HG03457 (cell line): ENCODE measurements around the gene RRP15.

ENCODE experiments used
- ATAC-seq: cut with Tn5 transposase; IDR thresholded peaks from one replicate; pipeline ENCODE4 v1.9.1; 2021; ENCODE audit warnings: moderate number of reproducible peaks; ENCODE audit not compliant: unreplicated experiment

The RRP15 gene

DNA sequence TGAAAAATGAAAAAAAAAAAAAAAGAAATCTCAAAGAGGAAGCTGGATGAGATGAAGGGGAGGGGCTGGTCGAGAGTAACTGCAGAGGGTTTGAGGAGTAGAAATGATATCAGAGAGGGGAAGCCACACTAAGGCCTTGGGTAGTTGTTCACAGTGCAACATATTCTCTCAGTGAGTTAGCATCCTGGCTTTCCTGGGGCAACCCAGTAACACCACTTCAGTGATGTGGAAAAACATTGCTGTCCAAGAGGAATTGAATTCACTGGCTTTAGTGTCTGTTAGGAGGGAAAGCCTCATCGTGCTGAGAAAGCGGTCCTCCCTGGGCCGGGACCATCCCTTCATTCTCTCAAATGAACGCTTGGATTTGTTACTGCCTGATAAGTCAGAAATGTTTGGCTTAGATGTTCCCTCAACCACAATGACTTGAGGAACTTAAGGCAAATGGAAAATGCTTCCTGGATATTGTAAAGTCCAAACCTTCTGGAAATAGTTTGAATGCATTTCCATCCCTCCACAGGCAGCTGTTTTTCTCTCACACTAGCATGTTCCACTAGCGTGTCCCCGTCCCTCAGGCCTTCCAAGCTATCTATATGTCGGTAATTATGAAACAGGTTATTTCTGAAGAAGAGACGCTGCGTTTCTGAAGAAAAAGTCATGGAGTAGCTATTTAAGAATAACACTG lies 72.3 kb downstream of the RRP15 start:
- ATAC-seq: no peak

DNA sequence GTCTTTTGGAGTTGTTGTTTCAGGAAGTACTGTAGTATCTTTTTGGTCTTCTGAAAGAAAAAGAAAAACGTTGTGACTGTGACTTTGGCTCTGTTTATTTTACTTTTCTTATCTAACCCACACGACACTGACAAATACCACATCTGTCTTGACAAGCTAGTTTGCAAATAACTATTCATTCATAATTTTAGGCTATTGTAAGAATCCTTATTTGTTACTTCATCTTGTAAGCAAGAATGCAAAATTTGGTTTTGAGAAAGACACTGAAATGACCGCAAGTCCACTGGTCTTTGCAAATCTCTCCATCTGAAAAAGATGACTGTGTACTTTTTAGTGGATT lies 72.8 kb downstream of the RRP15 start:
- ATAC-seq: no peak

DNA sequence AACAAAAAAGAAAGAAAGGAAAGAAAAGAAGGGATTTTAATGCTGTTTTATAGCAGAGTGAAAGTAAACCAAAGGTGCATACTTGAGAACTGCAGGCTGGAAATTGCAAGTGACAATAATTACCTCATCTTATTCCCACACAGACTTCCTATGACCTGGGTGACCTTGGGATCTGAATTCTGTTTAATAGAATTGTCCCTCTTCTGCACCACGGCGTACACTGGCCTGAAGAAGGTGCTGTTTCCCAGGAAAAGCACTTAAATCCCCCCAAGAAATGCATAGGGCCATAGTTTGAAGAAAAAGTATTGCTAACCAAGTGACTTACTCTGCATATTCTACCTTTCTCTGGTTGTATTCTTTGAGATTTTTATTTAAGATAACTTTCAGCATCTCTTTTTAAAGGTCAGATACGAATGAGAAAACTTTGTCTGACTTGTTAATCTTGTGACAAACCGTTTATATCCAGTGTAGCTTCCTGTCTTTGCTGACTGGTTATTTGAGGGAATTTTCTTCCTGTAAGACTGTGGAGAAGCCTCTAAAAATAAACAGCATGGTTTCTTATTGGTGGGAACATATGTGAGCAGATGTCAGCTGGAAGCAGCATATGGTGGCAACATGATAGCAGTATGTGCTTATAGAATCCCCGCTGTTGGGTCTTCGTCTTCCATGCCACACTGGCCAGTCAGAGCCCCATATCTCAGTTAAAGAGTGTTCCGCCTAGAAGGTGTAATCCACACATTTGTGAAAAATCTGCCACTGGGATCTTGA lies 76.4 kb downstream of the RRP15 start:
- ATAC-seq: no peak

DNA sequence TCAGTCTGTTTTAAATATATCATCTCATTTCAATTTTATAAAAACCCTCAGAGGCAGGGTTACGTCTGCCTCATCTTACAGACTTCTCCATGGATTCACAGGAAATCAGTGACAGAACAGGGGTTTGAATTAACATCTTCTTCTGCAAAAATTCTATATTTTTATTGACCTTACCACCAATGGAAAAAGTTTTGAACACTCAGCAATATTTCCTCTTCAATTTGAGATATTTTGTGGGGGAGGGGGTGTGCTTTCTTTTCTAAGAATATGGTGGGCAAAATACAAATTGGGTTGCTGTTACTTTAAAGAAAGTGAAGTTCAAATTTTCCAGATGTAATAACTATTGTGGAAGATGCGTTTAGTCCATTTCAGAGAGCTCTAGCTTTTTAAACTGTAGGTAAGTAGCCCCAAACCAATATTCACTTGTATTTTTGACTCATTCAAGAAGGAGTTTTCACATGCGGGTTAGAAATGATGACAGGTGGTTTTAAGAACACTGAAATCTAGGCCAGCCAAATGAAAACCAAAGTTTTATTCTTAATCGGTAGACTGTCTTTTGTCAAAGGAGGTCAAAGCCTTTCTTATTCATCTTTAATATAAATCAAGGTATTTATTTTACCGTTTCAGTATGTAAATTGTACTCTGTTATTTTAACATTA lies 77.5 kb downstream of the RRP15 start:
- ATAC-seq: no peak

DNA sequence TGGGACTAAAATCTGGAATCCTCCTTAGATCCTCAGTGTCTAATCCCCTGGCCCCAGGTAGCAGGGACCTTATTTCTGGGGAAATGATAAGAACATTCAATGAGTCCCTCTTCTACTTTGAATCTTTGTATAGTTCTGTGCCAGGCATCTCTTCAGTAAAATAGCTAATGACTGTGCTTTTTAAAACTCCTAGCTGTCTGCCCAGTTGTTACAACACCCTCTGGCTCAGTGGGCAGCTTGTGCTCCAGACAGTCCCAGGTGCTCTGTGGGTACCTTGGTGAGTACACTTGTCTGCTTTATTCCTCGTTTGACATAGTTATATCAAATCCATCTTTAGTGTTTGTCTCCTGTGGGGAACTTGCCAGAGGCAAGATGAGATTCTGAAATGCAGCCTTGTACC lies 78.0 kb downstream of the RRP15 start:
- no peak for ATAC-seq

DNA sequence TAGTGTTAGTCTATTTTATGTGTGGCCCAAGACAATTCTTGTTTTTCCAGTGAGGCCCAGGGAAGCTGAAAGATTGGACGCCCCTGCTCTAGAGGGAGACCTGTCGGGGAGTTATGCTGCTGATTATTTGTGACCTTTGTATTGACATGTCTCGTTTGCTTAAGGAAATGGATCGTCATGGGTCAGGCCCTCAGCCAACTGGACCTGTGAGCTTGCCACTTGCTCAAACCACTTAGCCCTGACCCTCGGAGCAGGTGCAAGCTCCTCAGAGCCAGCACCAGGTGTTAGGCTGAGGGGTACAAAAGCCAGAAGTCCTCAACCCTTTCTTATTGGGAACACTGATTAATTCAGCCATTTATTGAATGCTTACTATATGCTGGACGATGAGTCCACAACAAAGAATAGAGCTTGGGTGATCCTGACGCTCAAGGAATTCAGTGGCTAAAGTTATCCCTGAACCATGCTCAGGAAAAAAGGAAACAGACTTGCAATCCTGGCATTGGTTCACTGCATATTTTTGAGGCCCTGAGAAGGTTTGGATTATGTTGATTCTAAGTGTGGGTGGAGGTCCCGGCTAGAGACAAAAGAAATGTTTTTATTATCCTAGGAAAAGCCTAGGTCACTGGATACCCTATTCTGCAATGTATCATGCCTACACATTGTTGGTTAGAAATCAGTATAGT lies 79.1 kb downstream of the RRP15 start:
- ATAC-seq: no peak

DNA sequence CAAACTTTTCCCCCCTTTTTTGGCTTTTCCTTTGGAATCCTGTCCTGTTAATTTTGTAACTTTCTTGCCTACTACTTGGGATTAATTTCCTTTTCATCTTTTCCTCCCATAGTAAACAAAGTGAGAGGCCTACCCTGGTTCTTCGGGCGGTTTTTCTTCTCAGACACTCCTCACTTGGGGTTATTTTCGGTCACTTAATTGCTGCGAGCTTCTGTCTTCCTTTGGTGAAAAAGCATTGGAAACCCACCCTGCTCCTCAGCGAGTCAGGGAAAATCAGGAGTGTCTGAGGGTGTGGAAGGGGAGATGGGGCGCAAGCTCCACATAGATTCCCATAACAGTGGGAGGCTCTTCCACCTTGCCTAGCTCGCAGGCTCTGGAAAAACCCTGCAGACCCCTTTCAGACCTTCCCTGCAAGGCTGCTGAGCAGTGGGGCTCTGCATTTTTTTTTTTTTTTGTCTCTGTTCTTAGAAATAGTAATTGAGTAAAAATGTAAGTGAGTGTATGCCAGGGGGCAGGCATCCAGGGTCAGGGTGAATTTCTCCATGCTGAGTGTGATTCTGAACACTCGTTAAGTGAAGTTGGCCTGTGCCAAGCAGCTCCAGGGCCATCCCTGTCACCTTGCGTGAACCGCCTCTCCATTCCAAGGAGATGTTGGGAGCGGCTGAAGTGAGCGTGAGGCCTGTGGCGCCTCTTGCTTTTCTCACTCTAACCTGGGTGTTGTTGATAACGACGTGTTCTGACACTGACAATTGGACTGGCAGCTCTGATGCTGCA lies 80.3 kb downstream of the RRP15 start:
- no peak for ATAC-seq

DNA sequence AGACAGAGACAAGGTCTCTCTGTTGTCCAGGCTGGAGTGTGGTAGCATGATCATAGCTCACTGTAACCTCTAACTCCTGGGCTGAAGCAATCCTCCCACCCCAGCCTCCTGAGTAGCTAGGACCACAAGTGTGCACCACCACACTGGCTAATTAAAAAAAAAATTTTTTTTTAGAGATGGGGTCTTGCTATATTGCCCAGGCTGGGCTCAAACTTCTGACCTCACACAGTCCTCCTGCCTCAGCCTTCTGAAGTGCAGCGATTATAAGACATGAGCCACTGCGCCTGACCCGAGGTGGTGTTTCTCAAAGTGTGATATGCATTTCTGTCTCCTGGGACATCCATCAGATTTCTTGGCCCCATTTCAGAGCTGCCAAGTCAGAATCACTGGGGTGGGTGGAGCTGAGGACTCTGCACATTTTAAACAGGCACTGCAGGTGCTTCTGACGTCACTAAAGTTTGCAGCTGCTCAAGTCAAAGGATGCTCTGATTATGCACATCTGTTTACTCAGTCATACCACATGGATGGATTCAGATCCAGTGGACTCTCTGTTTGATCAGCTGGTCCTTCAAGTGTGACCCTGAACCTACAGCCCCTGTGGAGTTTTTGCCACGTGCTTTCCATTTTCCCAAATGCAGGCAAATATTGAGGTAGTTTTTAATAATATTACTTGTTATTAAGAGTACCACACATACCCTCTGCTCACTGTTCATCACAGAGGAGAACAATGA lies 81.4 kb downstream of the RRP15 start:
- ATAC-seq: no peak

DNA sequence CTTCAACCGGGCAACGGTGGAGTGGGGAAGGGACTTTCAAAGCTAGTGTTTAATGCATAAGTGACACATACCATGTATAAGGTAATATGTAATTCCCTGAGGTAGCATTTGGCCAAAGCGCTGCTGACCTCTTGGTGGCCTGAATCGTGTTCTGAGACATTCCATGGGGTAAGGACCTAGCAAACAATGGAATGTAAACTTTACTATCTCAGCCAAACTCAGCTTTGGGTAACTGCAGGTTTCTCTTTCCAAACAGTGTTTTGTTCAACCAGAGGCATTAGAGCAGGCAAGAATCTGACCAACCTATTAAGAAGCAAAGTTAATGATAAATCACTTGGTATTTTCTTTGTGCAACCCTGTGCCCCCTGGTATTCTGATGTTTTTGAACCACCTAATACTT lies 82.0 kb downstream of the RRP15 start:
- no peak for ATAC-seq

DNA sequence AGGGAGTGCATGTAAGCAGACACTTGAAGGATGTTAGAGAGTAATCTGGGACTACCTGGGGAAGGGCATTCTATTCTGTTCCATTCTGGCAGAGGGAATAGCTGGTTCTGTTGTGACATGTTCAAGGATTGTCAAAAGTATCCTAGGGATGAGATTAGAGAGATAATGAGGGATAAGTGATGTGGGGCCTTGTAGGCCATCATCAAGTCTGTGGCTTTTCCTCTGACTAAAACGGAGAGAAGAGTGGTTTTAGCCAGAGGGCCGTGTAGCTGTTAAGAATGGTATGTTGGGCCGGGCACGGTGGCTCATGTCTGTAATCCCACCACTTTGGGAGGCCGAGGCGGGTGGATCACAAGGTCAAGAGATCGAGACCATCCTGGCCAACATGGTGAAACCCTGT lies 83.6 kb downstream of the RRP15 start:
- ATAC-seq: no peak

DNA sequence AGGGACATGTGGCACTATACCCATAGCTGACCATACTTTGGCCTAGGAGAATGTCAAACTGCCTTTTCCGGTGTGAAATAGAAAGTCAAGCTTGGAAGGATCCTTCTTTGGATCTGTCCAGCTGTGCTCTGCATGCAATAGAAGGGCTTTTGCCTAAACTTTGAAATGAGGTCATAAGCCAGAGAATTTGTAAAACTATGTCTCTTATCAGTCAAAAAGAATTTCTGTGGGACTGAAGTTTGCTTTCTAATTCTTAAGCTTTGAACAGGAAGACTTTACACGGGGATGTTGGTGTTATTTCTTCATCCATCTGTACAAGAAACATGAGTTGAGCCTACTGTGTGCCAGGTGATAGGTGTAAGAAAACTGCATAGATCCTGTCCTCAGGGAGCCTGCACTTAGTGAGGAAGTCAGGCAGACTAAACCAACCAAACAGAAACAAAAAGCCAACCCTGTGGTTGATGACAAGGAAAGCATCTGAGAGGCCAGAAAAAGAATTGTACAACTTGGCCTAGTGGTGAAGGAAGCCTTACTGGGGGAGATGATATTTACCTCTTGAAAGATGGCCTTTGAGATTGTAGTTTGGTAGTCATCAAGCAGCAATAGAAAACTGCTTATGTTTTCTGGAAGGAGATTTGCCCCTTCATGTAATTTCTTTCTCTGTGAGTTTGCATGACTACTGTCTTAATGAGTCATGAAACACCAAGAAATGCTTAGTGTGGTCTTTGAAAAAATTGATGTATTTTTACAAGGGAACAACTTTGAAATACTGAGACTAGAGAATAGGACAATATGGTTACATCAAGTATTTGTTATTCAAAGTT lies 84.8 kb downstream of the RRP15 start:
- ATAC-seq: no peak

DNA sequence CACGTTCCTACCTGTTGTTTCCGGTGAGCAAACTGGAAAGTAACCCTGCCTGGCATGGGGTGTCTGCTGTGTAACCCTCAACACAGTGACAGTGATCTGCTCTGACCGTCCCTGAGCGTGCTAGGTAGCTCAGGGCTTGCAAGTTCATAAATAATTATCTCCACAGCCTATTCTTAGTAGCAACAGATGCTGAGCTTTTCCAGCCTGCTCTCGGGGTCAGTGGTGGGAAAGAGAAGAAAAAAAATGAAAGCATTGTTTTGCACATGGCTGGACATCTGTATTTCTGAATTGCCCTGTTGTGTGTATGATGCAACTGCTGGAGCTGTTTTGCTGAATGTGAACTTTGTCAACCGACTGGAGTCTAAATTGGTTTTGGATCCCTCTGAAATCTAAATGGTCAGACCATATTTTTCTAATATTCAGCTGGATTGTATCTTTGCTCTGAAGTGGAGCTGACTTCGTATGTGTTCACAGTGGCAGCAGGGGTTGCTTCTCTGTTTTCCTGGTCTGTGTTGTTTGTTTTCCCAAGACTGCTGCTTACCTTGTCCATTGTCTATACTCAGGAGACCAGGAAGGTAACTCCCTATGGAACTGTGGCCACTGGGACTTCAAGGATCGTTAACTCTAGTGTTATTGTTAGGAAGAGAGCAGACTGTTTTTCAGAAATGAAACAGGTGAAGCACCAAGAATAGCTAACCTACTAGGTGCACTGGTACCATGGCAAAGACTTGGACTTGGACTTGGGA lies 87.0 kb downstream of the RRP15 start:
- no peak for ATAC-seq

DNA sequence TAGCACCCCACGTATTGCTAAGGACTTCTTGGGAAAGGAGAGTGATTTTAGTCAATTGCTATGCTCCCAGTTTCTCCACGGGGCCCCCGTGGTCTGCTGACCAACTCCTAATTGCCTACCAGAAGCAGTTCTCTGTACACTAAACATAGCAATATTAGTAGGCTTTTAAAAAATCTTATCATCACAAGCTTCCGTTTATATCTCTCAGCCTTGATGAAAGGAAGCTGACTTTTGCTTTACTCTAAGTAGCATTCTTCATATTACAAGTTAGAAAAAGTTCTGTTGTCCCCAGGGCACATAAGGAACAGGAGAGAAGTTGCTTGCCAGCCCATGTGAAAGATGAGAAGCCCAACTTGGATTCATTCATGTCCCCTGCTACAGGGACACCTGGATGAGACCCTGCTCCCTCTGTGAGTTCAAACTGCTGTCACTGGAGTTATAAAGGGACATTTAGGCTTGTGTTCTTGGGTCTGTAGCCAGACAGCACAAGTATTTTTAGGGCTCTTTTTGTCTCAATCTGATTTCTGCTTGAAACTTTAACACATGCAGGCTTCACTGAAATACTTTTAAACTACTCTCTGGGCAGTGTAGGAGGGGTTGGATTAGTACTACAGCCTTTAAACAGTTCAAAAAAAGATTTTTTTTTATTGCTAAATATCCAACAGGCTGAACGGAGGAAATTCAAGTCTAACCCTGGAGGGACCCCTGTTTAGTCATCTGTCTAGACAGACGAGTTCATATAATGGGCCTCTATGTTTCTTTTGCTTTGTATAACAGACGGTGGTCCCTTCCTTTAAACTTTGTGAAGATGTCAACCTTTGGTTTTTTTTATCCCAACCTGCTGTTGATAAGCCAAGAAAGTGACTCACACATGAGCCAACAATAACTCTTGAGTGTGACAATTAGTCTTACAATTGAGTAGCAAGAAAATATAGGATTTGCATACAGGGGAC lies 89.6 kb downstream of the RRP15 start:
- no peak for ATAC-seq

DNA sequence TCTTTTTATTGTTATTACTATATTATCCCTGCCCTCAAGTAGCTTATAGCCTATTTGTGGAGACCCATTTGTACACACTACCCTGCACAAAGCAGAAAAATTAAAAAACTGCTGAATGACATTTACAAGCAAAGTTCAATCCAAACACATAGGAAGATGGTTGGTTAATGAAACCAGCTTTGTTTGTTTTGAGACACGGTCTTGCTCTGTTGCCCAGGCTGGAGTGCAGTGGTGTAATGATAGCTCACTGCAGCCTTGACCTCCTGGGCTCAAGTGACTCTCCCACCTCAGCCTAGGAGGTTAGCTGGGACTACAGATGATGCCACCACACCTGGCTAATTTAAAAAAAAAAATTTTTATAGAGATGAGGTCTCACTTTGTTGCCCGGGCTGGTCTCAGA lies 91.6 kb downstream of the RRP15 start:
- ATAC-seq: no peak

DNA sequence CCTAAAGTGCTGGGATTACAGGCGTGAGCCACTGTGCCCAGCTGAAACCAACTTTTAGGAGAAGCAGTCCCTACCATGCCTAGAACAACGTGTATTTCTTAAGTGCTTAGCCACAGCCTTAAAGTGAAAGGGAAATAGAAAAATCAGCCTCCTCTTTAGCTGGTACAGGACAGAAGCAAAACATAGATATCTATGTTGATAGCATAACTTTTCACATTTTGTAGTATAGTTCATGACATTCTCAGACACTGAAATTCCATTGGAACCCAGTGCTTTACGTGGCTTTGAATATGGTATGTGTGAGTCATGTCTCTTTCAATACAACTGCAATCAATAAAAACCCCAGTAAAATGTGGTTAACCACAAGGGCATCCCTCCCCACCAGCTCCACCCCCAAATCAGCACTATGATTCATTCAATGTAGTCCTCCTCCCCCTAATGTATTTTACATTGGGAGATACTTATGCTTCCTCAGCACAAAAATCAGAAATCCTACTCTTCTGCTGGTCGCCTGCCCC lies 92.1 kb downstream of the RRP15 start:
- peak; percentile 77 for ATAC-seq

DNA sequence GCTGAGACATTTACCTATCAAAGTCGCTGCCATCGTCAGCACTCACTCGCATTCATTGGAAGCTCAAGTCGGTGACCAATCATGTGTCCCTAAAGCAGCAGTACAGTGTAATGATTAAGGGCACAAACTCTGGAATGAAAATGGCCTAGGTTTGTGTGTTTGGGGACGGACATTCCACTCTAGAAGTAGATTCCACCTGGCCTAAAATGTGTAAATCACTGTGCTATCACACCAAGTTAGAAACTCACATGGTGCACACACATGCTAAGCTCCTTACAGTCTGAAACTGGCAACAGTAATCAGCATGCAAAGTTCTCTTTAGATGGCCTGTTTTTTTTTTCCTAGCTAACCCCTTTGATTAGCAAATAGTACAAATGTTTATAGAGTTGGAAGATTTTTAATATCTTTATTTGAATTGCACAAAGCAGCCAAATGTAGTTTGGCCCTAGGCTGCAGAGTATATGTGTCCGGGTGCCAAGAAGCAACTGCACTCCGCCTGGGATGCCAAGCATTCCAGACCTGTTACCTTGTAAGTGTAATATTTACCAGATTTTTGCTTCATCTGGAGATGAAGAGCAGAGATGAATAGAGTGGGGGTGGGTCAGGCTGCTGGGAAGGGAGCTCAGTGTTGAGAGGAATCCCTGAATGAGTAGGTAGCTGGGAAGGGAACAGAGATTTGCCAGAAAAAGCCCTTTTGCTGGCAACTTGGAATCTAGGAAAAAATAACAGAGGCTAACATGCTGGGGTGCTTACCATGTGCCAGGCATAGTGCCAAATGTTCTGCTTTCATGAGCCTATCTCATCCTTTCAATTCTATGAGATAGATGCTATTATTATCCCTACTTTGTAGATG lies 95.3 kb downstream of the RRP15 start:
- no peak for ATAC-seq
